Left lung (tissue), 10 donors: ENCODE measurements around the gene HSF5. TPM values are rescaled to one million over a fixed set of nuclear protein-coding genes. Genes with fewer than 3 reads are reported as not detected.

Experiments
- ATAC-seq: fragments of 200-7000 bp; cut with Tn5 transposase; one replicate; pipeline ENCODE4 v1.9.1; 2020; ENCODE audit warnings: moderate library complexity
- DNase-seq, 4 donors: peaks; one replicate each; pipeline ENCODE4 v3.0.0-alpha.2; 2013 to 2020
- H3K27ac ChIP-seq, 2 donors: fragments of 200-600 bp; sonication (generic) in 1 of 2; one replicate each; pipeline versions ENCODE4 v1.5.0 to v1.8.0; 2020 to 2021
- H3K27me3 ChIP-seq, 2 donors: fragments of 200-600 bp; sonication (generic) in 1 of 2; one replicate each; pipeline versions ENCODE4 v1.5.0 to v1.8.0; 2020 to 2021
- H3K36me3 ChIP-seq, 2 donors: fragments of 200-600 bp; sonication (generic) in 1 of 2; one replicate each; pipeline versions ENCODE4 v1.5.0 to v1.8.0; 2020 to 2021
- H3K4me1 ChIP-seq, 2 donors: fragments of 200-600 bp; one replicate each; pipeline ENCODE4 v1.8.0; 2021
- H3K4me3 ChIP-seq, 2 donors: fragments of 200-600 bp; sonication (generic) in 1 of 2; one replicate each; pipeline versions ENCODE4 v1.5.0 to v1.8.0; 2020 to 2021; ENCODE audit warnings: mild to moderate bottlenecking in 1 of 2
- H3K9me3 ChIP-seq, 2 donors: fragments of 200-600 bp; sonication (generic) in 1 of 2; one replicate each; pipeline versions ENCODE4 v1.5.0 to v1.8.0; 2020 to 2021
- intact Hi-C, 2 donors: fragments of 100-400 bp; cut with DNase I; formaldehyde crosslinking; loops; one replicate each; pipeline versions ENCODE4 v1.11.2 to v1.14.2; 2022
- polyA plus RNA-seq, 6 donors: library from polyadenylated mRNA; unstranded; fragments of 120-200 nt; gene quantifications; one replicate each; pipeline ENCODE4 v1.2.1, GENCODE V29; 2013; ENCODE audit not compliant: insufficient read length in 6 of 6
- total RNA-seq, 2 donors: library from RNA; stranded (reverse); fragmentation: NEBNext Ultra II Directional; extraction: Animal tissue kit (Norgen Biotek cat#: 25700); gene quantifications; one replicate each; pipeline ENCODE4 v1.2.1, GENCODE V29; 2021
- TF ChIP-seq, protein P1 (sequence below), 2 donors: fragments of 200-600 bp; sonication (generic) in 1 of 2; IDR thresholded peaks; one replicate each; pipeline versions ENCODE4 v1.5.0 to v1.8.0; 2021; ENCODE audit warnings: antibody characterized with exemption in 2 of 2
- donor health status: DM: no; HTN: yes; CAD: no.
- donor health status: DM: no; HTN: no; CAD: no.

HSF5 gene
- total and polyA plus RNA-seq, 8 donors = 0.08 to 0.15 (median 0.12) TPM

GRCh38 chr17:58498177-58498828, 10.1 kb upstream of the HSF5 start:
- TF ChIP-seq, protein P1, sequence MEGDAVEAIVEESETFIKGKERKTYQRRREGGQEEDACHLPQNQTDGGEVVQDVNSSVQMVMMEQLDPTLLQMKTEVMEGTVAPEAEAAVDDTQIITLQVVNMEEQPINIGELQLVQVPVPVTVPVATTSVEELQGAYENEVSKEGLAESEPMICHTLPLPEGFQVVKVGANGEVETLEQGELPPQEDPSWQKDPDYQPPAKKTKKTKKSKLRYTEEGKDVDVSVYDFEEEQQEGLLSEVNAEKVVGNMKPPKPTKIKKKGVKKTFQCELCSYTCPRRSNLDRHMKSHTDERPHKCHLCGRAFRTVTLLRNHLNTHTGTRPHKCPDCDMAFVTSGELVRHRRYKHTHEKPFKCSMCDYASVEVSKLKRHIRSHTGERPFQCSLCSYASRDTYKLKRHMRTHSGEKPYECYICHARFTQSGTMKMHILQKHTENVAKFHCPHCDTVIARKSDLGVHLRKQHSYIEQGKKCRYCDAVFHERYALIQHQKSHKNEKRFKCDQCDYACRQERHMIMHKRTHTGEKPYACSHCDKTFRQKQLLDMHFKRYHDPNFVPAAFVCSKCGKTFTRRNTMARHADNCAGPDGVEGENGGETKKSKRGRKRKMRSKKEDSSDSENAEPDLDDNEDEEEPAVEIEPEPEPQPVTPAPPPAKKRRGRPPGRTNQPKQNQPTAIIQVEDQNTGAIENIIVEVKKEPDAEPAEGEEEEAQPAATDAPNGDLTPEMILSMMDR (IDR thresholded peaks at IDR 0.05) = no peak
- Histone ChIP-seq H3K9me3 (no peaks in the 10 kb centered on the region), H3K36me3 (peaks cover 0 to 92% of the 10 kb centered on the region in 2 donors), H3K4me1 (peaks cover 0 to under 1% of the 10 kb centered on the region in 2 donors), H3K27me3 (no peaks in the 10 kb centered on the region), H3K4me3 (no peak overlapping the region), H3K27ac (no peak overlapping the region)
- ATAC-seq = no peak
- intact Hi-C loops = no loop called here
- no peak for DNase-seq

DNA sequence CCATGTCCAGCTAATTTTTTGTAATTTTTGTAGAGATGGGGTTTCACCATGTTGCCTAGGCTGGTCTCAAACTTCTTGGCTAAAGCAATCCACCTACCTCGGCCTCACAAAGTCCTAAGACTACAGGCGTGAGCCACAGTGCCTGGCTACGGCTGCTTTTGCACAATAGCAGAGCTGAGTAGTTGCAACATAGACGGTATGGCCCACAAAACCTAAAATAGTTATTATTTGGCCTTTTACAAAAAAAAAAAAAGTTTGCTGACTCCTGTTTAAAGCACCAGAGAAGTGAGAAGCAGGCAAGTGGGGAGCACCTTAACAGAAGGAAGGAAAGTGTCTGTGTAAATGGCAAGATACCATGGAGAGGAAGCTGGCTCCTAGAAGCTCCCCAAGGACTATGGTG, 5.3 kb upstream of the HSF5 start:
- ATAC-seq = no peak

DNA sequence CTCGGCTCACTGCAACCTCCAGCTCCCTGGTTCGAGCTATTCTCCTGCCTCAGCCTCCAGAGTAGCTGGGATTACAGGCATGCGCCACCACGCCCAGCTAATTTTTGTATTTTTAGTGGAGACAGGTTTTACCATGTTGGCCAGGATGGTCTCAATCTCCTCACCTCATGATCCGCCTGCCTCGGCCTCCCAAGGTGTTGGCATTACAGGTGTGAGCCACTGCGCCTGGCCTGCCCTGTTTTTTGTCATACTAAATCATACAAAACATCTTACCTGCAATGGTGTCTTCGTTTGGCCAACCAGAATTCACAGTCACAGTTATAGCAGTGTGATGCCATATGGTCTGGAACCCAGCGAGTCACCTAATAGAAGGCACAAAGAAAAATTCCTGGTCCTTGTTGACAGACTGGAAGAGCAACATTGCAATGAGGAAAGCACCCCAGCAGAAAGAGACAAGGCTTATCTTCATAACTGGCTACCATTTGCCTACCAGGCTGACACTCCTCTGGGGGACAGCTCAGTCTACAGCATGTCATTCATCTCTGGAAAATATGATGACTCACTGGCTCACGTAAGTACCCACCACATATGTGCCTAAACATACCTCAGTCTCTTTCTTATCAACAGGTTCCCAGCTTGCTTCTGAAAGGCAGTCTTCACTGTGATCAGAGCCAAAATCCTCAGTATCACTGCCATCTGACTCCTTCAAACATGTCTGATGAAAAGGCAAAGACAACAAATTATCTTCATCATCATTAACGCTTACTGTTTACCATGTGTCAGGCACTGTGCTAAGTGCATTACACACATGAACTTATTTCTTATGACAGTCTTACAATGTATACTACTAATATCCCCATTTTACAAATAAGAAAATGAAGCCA, 4.3 kb upstream of the HSF5 start:
- ATAC-seq = no peak
- no peak overlapping the region for H3K27ac ChIP-seq
- H3K4me3 ChIP-seq = no peak overlapping the region
- H3K4me1 ChIP-seq = peaks cover 0 to 6% of the 10 kb centered on the region in 2 donors
- no peak for DNase-seq
- intact Hi-C loops = no loop called here
- H3K27me3 ChIP-seq = no peaks in the 10 kb centered on the region
- TF ChIP-seq, protein P1 (IDR thresholded peaks at IDR 0.05) = no peak
- H3K36me3 ChIP-seq = peaks cover 0 to 97% of the 10 kb centered on the region in 2 donors
- no peaks in the 10 kb centered on the region for H3K9me3 ChIP-seq

More for the DNA sequence above, 5.3 kb upstream of the HSF5 start:
- Histone ChIP-seq H3K36me3 (peaks cover 0 to 93% of the 10 kb centered on the region in 2 donors), H3K9me3 (no peaks in the 10 kb centered on the region), H3K4me1 (no peaks in the 10 kb centered on the region), H3K27ac (no peak overlapping the region), H3K4me3 (no peak overlapping the region), H3K27me3 (no peaks in the 10 kb centered on the region)
- intact Hi-C loops = no loop called here
- no peak for DNase-seq
- TF ChIP-seq, protein P1 (IDR thresholded peaks at IDR 0.05) = no peak

DNA sequence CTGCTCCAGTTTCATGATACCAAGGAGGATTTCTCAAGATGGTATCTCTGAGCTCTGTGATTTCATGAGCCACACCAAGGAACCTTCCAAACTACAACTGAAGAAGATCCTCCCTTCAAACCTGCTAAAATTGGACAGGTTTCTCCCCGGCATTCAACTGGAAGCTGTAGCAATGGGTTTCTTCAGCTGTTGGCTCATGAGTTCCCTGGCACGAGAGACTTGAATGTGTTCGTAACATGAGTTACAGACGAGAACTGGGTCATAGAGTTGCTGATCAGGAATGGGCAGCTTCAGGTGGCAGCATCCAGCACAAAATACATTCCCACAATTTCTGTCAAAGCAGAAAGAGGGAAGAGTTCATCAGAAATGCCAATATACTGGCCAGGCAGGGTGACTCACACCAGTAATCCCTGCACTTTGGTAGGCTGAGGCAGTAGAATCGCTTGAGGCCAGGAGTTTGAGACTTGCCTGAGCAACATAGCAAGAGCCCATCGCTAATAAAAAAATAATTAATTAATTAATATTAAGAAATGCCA, 3.4 kb upstream of the HSF5 start:
- Histone ChIP-seq H3K9me3 (no peaks in the 10 kb centered on the region), H3K36me3 (peaks cover 0 to 95% of the 10 kb centered on the region in 2 donors), H3K4me3 (no peak overlapping the region), H3K4me1 (peaks cover 0 to 9% of the 10 kb centered on the region in 2 donors), H3K27me3 (no peaks in the 10 kb centered on the region), H3K27ac (no peak overlapping the region)
- DNase-seq (no peak), ATAC-seq (no peak)
- intact Hi-C loops = no loop called here
- TF ChIP-seq, protein P1 (IDR thresholded peaks at IDR 0.05) = no peak

- Histone ChIP-seq H3K27me3 (no peaks in the 10 kb centered on the region), H3K36me3 (peaks cover 0 to 63% of the 10 kb centered on the region in 2 donors), H3K9me3 (no peaks in the 10 kb centered on the region), H3K4me1 (peaks cover 0 to 9% of the 10 kb centered on the region in 2 donors), H3K27ac (no peak overlapping the region), H3K4me3 (no peak overlapping the region)
- ATAC-seq (no peak), DNase-seq (no peak)
- TF ChIP-seq, protein P1 (IDR thresholded peaks at IDR 0.05) = no peak
- intact Hi-C loops = no loop called here
Measured at GRCh38 chr17:58488428-58488890, 251 bp upstream of the HSF5 start.
